ENCODE measurements around the gene ING2. TPM values are rescaled to one million over a fixed set of nuclear protein-coding genes. Genes with fewer than 3 reads are reported as not detected.
"Not testable (repeated sequence)": the region's sequence is repeated elsewhere in the genome, so short reads cannot be mapped to it uniquely, and the experiment has no call there.

ING2 gene
- total RNA-seq, 1 donor from 2014 or later, result 4.3 TPM

DNA sequence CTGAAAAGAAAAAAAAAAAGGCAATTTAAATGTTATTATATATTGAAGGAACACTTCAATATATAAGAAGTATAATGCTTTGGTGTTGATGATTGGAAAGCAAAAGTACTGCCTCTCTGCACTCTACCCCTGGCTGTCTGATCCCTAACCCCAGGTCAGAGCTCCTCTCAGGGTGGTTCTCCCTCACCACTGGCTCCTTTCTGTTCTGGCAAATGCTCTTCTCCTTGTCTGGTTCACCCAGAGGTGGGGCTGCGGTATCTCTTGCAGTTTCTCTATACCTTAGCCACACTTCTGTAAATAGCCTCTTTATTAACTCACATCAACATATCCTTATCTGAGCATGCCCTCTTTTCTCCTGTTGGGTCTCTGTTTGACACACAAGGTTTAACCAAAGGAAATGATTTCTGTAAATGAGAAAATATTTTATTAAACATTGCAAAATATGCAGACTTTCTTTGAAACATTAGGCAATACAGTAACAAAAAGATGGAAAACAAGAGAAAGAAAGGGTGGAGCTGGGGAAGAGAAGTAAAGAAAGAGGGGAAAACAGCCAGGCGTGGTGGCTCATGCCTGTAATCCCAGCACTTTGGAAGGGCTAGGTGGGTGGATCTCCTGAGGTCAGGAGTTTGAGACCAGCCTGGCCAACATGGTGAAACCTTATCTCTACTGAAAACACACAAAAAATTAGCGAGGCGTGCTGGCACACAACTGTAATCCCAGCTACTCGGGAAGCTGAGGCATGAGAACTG, 45.7 kb downstream of the ING2 start:
- no peak for DNase-seq

DNA sequence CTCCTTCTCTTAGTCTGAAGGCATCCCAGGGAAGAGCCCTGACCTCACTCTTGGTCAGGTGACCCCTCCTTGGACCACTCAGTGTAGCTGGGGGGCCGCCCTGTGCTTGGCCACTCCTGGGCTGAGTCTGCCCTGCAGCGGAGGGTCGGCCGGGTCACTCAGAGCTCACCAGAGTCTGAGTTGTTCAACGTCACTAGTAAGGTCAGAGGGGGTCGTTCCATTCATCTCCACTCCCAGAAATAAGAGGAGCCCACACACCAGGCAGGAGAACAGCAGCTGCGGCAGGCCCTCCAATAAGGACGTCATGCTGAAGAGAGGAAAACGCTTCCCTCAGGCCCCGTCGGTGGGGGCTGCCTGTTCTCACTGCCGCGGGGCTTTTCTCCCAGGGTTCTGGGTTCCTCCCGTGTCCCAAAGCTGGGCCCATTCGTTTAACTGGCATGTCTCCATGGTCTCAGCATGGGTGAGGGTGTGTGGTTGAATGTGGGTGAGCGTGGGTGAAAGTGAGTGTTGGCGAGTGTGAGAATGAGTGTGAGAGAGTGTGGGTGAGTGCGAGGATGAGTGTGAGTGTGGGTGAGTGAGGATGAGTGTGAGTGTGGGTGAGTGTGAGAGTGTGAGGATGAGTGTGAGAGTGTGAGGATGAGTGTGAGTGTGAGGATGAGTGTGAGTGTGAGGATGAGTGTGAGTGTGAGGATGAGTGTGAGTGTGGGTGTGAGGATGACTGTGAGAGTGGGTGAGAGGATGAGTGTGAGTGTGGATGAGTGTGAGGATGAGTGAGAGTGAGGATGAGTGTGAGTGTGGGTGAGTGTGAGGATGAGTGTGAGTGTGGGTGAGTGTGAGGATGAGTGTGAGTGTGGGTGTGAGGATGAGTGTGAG, 47.7 kb downstream of the ING2 start:
- DNase-seq, result no peak

DNA sequence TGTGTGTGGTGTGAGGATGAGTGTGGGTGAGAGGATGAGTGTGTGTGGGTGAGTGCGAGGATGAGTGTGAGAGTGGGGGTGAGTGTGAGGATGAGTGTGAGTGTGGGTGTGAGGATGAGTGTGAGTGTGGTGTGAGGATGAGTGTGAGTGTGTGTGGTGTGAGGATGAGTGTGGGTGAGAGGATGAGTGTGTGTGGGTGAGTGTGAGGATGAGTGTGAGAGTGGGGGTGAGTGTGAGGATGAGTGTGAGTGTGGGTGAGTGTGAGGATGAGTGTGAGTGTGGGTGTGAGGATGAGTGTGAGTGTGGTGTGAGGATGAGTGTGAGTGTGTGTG, 48.3 kb downstream of the ING2 start:
- not testable (repeated sequence) for DNase-seq

DNA sequence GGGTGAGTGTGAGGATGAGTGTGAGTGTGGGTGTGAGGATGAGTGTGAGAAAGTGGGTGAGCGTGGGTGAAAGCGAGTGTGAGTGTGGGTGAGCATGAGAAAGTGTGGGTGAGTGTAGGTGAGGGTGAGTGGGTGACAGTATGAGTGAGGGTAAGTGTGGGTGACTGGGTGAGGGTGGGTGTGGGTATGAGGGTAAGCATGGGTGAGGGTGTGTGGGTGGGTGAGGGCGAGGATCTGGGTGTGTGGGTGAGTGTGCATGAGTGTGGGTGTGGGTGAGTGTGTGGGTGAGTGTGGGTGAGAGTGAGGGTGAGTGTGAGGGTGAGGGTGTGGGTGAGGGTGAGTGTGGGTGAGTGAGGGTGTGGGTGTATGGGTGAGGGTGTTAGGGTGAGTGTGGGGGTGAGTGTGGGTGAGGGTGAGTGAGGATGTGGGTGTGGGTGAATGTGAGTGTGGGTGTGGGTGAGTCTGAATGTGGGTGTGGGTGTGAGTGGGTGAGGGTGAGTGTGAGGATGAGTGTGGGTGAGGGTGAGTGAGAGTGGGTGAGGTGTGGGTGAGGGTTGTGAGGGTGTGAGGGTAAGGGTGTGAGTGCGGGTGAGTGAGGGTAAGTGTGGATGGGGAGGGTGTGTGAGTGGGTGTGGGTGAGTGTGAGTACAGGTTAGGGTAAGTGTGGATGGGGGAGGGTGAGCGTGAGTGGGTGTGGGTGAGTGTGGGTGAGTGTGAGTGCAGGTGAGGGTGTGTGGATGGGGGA, 48.9 kb downstream of the ING2 start:
- DNase-seq, result no peak

DNA sequence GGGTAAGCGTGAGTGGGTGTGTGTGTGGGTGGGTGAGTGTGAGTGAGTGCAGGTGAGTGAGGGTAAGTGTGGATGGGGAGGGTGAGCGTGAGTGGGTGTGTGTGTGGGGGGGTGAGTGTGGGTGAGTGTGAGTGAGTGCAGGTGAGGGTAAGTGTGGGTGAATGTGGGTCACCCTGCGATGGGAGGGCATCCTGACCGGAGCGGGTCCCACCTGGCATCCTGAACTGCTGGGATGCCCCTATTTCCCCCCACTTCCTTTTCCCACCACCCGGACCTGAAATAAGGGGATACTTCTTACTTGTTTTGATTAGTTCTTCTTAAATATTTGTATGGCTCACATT, 49.5 kb downstream of the ING2 start:
- DNase-seq, result no peak

DNA sequence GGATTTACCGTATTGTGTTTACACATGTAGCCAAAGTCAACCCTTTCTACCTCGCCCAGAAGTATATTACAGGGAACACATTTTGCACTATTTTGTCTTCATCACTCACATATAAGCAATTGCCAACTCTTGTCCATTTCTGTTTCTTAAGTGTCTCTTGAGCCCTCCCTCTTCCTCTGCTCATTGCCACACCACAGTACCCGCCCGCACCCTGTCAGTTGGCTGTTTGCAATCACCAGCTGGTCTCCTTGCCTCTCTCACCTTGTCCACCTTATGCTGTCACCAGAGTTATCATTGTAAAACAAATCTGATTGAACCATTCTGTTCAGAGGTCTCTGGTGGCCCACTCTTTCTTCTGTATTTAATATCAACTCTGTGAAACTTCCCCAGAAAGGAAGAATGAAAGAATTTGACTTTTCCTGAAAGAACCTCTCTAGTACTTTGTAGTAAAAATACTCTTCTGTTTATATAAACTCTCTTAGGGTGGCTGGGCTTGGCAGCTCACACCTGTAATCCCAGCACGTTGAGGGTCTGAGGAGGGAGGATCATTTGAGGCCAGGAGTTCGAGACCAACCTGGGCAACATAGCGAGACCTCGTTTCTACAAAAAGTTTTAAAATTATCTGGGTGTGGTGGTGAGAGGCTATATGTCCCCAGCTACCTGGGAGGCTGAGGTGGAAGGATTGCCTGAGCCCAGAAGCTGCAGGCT, 50.2 kb downstream of the ING2 start:
- no peak for DNase-seq

DNA sequence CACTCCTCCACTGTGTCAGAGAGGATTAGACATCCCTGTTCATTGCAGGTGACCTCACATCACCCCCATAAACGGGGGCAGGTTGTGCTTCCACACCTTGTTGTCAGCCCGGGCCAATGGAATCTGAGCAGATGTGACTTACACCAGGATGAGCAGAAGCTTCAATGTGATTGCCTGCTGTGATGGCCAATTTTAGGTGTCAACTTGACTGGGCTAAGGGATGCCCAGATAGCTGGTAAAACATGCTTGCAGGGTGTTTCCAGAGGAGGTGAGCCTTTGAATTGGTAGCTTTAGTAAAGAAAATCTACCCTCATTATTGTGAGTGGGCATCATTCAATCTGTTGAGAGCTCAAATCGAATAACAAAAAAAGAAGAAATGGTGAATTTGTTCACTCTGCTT, 52.1 kb downstream of the ING2 start:
- no peak for DNase-seq

DNA sequence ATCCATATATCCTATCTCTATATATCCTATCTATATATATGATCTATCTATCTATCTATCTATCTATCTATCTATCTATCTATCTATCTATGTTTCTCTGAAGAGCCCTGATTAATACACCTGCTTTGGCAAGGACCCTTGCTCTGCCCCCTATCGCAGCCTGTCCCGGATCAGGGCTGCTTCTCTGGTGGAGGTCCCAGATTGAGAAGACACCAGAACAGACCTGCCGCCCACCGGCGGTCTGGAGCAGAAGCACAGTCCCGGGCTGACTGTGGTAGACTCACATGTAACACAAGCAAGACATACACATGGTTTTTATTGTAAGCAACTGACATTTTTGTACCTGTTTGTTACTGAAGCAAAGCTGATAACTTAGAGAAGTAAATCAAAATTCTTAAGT, 52.8 kb downstream of the ING2 start:
- no peak for DNase-seq

DNA sequence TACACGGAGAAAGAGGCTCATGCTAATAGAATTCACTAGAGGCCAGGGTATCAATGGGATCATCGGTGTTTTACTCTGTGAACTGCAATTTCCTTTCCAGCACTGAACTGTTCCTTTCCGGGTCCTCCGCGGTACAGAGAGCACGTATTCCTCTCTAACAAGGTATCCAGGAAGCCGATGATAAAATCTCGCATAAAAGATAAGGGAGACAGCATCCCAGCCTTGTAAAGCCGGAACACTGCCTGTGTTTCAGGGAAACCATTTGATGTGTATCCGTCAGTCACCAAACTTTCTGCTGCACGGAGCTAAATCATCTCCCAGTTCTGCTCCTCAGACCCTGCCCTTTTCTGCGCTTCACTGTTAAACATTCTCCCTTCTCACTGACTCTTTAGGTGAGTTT, 54.0 kb downstream of the ING2 start:
- no peak for DNase-seq

DNA sequence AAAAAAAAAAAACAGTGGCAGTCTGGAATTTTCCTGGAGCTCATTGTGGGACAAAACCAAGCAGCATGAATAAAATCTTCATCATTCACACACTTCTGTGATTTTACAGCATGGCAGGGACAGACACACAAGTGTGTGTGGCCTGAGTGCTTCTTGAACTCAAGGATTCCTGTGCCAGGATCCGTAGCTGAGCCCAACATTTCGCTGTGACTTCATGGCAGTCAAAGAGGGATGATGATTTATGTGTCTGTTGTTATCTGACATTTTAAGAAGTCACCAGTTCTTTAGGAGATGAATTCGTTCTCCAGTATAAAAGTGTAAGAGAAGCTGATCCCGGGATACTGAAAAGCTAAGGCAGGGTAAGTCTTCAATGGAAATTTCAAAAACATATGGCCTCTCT, 57.0 kb downstream of the ING2 start:
- DNase-seq, result no peak

Other genes starting within 250 kb of the ING2 start
- not detected in 2 replicates for gene CLDN22, start 184.8 kb upstream of the ING2 start, total RNA-seq
- not detected in 2 replicates for gene CLDN24, start 182.6 kb upstream of the ING2 start, total RNA-seq
- gene CDKN2AIP, start 60.4 kb upstream of the ING2 start, total RNA-seq, result 17.1 and 18.4 TPM in 2 replicates
- 13.3 and 20.2 TPM in 2 replicates for gene RWDD4, start 154.1 kb downstream of the ING2 start, total RNA-seq
- 45.6 and 47.0 TPM in 2 replicates for gene TRAPPC11, start 154.2 kb downstream of the ING2 start, total RNA-seq